Erythroblast (primary cell): ENCODE measurements around the gene ANKIB1.
A peak's percentile ranks its signal among the peaks of the same experiment; 100 is the strongest.
"Not testable (repeated sequence)": the region's sequence is repeated elsewhere in the genome, so short reads cannot be mapped to it uniquely, and the experiment has no call there.

Source experiments
- DNase-seq, 2 experiments: peaks; one replicate each; lab custom pipeline; 2025; lab: John Stamatoyannopoulos, UW
- GATA1 ChIP-seq: IDR thresholded peaks from 2 replicates; pipeline ENCODE4 v1.6.1; 2011; ENCODE audit warnings: low read depth, mild to moderate bottlenecking, control low read depth, low read length, moderate library complexity
- POLR2A ChIP-seq: IDR thresholded peaks from 2 replicates; pipeline ENCODE4 v1.6.1; 2011; ENCODE audit warnings: mild to moderate bottlenecking, low read length

ANKIB1 gene

GRCh38 chr7:92360387-92360786 is 114.6 kb downstream of the ANKIB1 start:
- no peak for DNase-seq
- no peak for TF ChIP-seq GATA1

DNA sequence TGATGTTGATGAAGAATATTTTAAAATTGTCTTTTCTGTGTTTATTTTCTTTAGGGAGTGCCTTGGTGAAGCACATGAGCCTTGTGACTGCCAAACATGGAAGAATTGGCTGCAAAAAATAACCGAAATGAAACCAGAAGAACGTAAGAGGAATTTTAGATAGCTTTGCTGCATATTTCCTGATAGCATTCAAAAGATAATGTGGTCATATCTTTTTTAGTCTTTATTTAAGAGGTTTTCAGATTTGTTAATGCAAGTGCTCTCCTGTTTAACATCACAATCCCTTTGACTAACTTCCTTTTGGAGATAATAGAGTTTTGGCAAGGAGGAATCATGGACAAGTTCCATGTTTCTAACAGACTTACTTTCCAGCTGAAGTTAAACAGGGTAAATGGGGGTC is 116.4 kb downstream of the ANKIB1 start:
- TF ChIP-seq POLR2A, result no peak
- TF ChIP-seq GATA1, result no peak
- no peak for DNase-seq

DNA sequence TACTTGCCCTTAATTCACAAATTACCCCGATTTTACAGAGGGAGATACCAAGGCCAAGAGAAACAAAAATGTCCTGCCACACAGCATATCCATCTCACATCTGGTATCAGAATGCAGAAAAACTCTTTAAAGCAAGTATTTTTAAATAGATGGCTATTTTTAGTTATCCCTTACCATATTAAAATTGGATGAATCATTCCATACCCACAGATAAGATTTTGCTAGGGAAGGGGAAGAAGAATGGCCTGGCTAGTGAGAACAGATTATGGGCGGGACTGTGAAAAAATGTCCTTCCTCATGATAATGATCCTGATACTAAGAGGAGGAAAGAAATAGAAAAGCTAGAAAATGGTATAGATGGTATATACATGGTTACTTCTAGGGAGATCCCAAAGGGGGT is 121.0 kb downstream of the ANKIB1 start:
- no peak for DNase-seq
- no peak for TF ChIP-seq POLR2A
- no peak for TF ChIP-seq GATA1

- no peak for DNase-seq
- no peak for TF ChIP-seq GATA1
- TF ChIP-seq POLR2A, result no peak
Measured at GRCh38 chr7:92368741-92369140, 123.0 kb downstream of the ANKIB1 start.

DNA sequence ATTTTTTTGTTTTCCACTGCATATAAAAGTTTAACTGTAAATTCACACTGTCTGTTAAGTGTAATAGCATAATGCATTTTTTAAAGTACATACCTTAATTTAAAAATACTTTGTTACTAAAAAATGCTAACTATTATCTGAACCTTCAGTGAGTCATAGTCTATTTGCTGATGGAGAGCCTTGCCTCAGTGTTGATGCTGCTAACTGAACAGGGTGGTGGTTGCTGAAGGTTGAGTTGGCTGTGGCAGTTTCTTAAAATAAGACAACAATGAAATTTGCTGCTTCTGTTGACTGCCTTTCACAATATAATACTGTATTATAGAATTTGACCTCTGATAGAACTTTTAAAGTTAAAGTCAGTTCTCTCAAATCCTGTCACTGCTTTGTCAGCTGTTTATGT is 129.2 kb downstream of the ANKIB1 start:
- TF ChIP-seq POLR2A, result no peak
- DNase-seq, result no peak

- TF ChIP-seq POLR2A (no peak), GATA1 (no peak)
- DNase-seq, result no peak
Measured at GRCh38 chr7:92391071-92391470, 145.3 kb downstream of the ANKIB1 start.

DNA sequence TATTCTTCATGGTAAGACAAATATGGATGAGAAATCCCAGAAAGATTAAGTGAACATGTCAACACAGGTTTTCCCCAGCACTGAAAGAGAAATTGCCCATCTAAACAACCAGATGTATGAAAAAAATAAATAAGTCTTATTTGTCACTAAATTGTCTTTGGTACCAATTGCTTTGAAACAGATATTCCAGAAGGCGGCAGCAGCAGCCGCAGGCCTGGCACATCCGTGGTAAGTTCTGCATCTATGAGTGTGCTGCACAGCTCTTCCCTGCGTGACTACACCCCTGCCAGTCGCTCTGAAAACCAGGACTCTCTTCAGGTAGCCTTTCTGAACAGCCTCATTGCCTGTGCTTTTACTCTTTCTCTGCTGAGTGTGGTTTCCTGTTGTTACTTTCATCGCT is 151.8 kb downstream of the ANKIB1 start:
- TF ChIP-seq POLR2A, result no peak
- TF ChIP-seq GATA1, result no peak
- DNase-seq, result no peak

DNA sequence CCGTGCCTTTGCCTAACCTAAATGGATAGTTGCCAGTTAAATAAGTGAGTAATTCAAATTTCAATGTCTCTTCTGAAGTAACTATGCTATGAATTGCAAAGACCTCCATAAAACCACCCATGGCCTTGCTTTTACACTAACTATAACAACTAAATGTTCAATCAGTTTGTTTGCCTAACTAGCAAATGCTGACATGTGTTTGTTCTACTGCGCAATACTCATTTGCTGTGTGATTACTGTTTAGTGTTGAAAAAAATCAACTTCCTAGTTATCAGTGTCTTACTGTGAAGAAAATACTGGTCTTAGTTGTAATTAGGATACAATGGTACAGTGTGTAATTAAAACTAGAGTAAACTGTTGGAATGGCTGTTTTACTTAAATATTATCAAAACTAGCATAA is 154.2 kb downstream of the ANKIB1 start:
- no peak for DNase-seq
- TF ChIP-seq POLR2A (no peak), GATA1 (no peak)

DNA sequence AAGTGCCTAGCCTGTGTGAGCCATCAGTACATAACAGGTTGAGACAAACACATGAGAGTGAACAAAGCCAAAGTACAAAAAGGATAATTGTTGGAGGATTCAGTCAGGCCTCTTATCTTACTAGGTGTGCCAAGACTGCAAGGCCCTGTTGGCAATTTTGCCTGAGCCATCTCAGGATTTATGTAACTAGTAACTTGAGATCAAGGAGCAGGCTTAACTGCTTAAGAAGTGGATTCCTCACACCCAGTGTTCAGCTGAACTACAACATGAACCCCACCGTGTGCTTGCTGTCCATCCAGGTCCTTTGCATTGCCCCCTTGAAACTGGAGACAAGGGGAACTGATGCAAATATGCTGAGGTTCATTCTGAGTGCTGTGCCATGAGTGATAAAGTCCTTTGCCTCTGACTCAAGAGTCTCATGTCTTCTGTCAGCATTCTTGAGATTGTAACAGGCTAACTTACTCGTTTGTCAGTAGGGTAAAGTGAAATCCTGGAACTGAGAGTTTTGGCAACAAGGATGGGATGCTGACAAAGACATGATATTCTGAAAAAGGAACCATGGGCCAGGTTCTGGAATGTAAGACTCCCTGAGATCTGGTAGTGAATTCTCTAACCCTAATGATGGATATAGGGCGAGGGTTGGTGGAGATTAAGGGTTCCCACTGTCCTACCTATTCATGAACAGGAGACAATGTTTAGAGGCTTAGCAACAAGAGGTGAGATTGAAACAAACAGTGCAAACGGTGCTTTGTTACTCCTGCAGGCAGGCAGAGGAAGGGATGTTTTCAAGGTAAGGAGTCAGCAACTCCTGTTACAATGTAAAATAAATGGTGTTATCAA is 157.4 kb downstream of the ANKIB1 start:
- no peak for DNase-seq
- TF ChIP-seq POLR2A (no peak), GATA1 (no peak)

- no peak for DNase-seq
- TF ChIP-seq GATA1 (no peak), POLR2A (no peak)
Measured at GRCh38 chr7:92403760-92404074, 157.9 kb downstream of the ANKIB1 start.

DNA sequence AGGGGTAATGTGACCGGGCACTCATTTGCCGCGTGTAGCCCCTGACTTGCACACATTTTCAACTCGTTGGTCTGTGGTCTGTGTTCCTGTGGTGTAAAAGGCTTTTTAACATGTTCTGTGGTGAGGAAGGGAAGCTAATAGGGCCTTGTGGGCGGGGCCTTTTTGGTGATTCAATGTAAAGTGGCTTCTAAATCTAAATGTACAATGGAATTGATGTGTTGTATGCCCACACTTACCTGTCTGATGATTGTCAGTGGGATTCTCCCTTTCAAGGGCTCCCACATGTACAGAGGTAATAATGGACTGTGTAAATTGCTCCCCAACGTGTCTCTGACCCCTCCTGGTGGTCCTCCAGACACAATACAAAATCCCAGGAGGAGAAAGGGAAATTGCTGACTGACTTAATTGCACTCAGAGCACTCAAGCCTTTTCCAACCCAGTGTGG is 158.4 kb downstream of the ANKIB1 start:
- TF ChIP-seq GATA1 (no peak), POLR2A (no peak)
- peak; percentile 11 to 12 for DNase-seq

DNA sequence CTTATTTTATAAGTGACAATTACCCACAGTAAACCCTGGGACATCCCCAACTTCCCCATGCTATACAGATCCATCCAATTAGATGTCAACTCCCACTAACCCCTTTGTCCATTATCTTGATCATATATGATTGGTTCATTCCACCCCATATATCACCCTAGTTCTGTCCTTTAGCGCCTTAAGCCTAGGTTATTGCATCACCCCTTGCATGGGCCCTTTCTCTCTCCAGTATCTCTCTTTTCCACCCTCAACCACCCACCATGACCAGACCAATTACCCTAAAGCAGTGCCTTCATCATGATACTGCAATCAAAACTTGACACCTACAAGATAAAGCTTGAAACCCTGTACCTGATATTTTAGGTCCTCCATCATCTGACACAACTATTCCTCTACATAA is 163.6 kb downstream of the ANKIB1 start:
- DNase-seq, result no peak
- TF ChIP-seq POLR2A, result no peak
- no peak for TF ChIP-seq GATA1

DNA sequence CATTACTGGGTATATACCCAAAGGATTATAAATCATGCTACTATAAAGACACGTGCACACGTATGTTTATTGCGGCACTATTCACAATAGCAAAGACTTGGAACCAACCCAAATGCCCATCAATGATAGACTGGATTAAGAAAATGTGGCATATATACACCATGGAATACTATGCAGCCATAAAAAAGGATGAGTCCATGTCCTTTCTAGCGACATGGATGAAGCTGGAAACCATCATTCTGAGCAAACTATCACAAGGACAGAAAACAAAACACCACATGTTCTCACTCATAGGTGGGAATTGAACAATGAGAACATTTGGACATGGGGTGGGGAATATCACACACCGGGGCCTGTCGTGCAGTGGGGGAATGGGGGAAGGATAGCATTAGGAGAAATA is 164.4 kb downstream of the ANKIB1 start:
- DNase-seq, result not testable (repeated sequence)

DNA sequence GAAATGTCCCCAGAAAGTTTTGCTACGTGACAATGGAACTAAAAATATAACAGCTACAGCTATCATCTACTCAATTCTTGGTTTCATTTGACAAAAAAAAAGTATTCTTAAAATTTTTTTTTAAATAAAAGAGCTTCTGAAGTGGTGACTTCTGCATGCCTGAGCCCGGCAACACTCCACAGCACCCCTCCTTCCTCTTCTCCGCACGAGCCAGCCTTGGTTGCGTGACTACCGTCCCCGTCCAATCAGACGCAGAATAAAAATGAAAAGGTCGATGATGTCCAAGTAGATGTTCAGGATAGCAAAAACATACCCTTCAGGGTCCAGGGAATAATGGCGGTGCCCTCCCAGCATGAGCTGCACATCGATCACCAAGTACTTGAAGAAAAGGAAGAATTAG is 167.0 kb downstream of the ANKIB1 start:
- DNase-seq, result no peak

GRCh38 chr7:92413550-92413949 is 167.8 kb downstream of the ANKIB1 start:
- DNase-seq, result no peak
- TF ChIP-seq POLR2A (no peak), GATA1 (no peak)

More for the DNA sequence above, 167.0 kb downstream of the ANKIB1 start:
- TF ChIP-seq GATA1 (no peak), POLR2A (no peak)

- no peak for TF ChIP-seq POLR2A
- no peak for TF ChIP-seq GATA1
- no peak for DNase-seq
Measured at GRCh38 chr7:92415225-92415624, 169.5 kb downstream of the ANKIB1 start.
